Duodenal mucosa (tissue), 2 donors: ENCODE data around the gene CLEC3A.

Experiments
- H3K27ac ChIP-seq: one replicate; pipeline ENCODE4 v1.7.0; 2013; ENCODE audit warnings: low read depth, low read length
- H3K27me3 ChIP-seq, 2 donors: one replicate each; pipeline ENCODE4 v1.7.0; 2013; ENCODE audit warnings: low read length in 2 of 2, control low read depth in 1 of 2; ENCODE audit not compliant: insufficient read depth in 2 of 2, control insufficient read depth in 1 of 2
- H3K36me3 ChIP-seq, 2 donors: one replicate each; pipeline ENCODE4 v1.7.0; 2013; ENCODE audit warnings: low read length in 2 of 2, control low read depth in 1 of 2; ENCODE audit not compliant: insufficient read depth in 2 of 2, control insufficient read depth in 1 of 2
- H3K4me1 ChIP-seq, 2 donors: one replicate each; pipeline ENCODE4 v1.7.0; 2013; ENCODE audit warnings: low read length in 2 of 2, control low read depth in 1 of 2; ENCODE audit not compliant: insufficient read depth in 2 of 2, control insufficient read depth in 1 of 2
- H3K4me3 ChIP-seq, 2 donors: one replicate each; pipeline ENCODE4 v1.7.0; 2013; ENCODE audit warnings: low read length in 2 of 2, low read depth in 1 of 2
- H3K9ac ChIP-seq, 2 donors: one replicate each; pipeline ENCODE4 v1.7.0; 2013; ENCODE audit warnings: low read length in 2 of 2, low read depth in 1 of 2
- H3K9me3 ChIP-seq, 2 donors: one replicate each; pipeline ENCODE4 v1.7.0; 2013; ENCODE audit warnings: low read length in 2 of 2, control low read depth in 1 of 2; ENCODE audit not compliant: control insufficient read depth in 1 of 2

The CLEC3A gene

DNA sequence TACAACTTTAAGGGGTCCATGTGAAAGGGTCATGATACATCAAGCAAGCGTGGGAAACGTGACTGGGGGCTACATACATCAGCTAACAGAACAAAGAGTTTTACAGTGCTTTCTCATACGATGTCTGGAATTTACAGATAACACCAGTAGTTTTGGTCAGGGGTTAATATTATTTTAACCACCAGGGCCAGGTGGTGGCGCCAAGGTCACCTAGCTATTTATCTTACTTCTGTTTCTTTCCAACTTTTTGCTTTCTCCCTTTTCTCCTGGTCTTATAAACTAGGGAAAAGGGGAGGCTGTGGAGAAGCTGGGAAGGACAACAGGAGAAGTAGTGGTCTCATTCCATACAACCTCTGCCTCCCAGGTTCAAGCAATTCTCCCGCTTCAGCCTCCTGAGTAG is 37.9 kb downstream of the CLEC3A start:
- Histone ChIP-seq H3K27me3 (peaks cover 0 to 5% of the 10 kb centered on the region in 2 donors), H3K9ac (no peak overlapping the region), H3K36me3 (no peaks in the 10 kb centered on the region), H3K4me3 (no peak overlapping the region), H3K9me3 (no peaks in the 10 kb centered on the region), H3K27ac (no peak overlapping the region), H3K4me1 (no peaks in the 10 kb centered on the region)

DNA sequence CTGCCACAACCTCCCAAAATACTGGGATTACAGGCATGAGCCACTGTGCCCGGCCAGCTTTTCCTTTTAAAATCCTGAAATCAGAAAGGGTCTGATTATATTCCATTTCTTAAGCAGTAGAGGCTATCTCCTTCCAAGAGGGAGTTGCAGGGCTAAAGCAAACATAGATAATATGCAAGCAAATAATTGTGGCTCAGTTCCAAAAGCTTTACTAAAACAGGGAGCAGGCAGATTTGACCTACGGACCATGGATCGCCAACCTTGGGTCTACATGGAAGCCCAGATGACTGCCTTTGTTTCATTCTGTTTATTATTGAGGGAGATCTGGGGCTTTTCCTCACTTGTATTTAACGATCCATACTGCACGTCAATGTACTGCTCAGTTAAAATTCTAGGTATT is 38.5 kb downstream of the CLEC3A start:
- H3K27me3 ChIP-seq, result peaks cover 0 to 4% of the 10 kb centered on the region in 2 donors
- H3K4me1 ChIP-seq, result no peaks in the 10 kb centered on the region
- no peak overlapping the region for H3K9ac ChIP-seq
- H3K4me3 ChIP-seq, result no peak overlapping the region
- no peak overlapping the region for H3K27ac ChIP-seq
- no peaks in the 10 kb centered on the region for H3K9me3 ChIP-seq
- H3K36me3 ChIP-seq, result no peaks in the 10 kb centered on the region

DNA sequence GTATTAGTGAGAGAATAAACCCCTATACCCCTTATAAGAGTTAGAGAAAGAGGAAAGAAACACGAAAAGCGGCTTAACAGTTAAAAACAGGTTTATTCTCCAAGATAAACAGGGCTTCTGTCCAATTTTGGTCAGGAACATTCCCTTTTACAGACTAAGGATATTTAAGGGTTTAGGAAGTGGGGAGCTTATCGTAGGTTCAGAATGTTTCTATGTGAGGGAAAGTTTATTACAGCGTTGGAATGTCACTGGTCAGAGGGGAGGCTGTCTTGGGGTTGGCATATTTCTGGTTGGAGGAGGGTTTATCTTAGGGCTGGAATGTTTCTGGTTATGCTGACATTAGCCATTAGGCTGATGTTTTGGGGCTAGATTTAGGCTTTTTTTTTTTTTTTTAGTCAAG is 43.0 kb downstream of the CLEC3A start:
- Histone ChIP-seq H3K4me1 (no peaks in the 10 kb centered on the region), H3K4me3 (no peak overlapping the region), H3K9me3 (no peaks in the 10 kb centered on the region), H3K27me3 (no peaks in the 10 kb centered on the region), H3K27ac (no peak overlapping the region), H3K9ac (no peak overlapping the region), H3K36me3 (no peaks in the 10 kb centered on the region)

DNA sequence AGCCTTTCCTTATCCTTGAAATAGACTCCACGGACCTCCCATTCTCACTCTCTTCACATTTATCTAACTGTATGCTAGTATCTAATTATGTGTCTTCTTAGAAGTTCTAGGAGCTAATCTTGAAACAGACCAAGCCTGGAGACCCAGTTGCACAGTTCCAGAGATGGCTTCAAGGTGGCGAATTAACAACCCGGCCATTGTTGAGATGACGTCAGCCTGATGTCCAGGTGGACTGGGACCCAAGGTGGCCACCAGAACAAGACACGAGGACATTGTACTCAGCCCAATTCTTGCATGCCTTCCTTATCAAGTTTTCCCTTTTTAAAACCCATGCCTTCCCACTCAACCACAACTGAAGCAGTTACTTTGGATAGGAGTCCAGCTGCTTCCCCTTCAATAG is 47.6 kb downstream of the CLEC3A start:
- Histone ChIP-seq H3K9me3 (no peaks in the 10 kb centered on the region), H3K4me3 (no peak overlapping the region), H3K9ac (no peak overlapping the region), H3K27me3 (no peaks in the 10 kb centered on the region), H3K4me1 (no peaks in the 10 kb centered on the region), H3K27ac (no peak overlapping the region), H3K36me3 (no peaks in the 10 kb centered on the region)

DNA sequence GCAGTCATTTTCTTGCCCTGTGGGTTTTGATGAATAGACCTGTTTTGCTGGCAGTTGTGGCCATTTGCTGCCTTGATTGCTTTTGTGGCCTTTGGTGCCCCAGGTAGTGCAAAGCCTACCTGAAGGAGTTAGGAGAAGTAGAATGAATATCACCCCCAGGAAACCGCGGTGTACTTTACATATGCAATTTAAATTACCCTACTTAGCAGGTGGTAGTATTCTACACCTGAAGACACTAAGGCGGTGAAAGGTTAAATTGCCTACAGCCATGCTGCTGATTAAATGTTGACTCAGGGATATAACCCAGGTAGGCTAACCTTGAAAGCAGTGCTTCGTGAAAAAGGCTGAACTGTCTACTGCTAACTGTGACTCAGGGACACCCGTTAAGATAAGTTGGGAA is 49.9 kb downstream of the CLEC3A start:
- no peaks in the 10 kb centered on the region for H3K9me3 ChIP-seq
- H3K36me3 ChIP-seq, result no peaks in the 10 kb centered on the region
- no peak overlapping the region for H3K4me3 ChIP-seq
- H3K9ac ChIP-seq, result no peak overlapping the region
- no peak overlapping the region for H3K27ac ChIP-seq
- no peaks in the 10 kb centered on the region for H3K4me1 ChIP-seq
- H3K27me3 ChIP-seq, result no peaks in the 10 kb centered on the region

DNA sequence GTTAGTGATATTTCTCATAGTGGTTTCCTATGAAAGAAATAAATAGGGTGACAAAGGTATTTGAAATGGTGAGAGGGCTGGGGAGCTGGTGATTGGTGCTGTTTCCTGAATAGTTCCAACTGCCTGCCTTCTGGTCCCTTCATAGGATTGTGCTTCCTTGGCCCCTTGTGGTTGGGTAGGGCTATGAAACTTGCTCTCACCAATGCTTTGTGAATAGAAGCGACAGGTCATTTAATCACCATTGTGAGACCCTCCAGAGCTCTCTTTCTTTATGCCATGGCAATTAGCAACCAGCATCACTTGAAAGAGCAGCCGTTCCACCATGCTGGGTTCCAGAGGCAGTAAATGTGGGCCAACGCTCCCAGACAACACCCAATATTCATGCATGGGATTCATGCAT is 53.5 kb downstream of the CLEC3A start:
- Histone ChIP-seq H3K9ac (no peak overlapping the region), H3K27ac (no peak overlapping the region), H3K27me3 (no peaks in the 10 kb centered on the region), H3K36me3 (no peaks in the 10 kb centered on the region), H3K4me1 (no peaks in the 10 kb centered on the region), H3K4me3 (no peak overlapping the region), H3K9me3 (no peaks in the 10 kb centered on the region)

DNA sequence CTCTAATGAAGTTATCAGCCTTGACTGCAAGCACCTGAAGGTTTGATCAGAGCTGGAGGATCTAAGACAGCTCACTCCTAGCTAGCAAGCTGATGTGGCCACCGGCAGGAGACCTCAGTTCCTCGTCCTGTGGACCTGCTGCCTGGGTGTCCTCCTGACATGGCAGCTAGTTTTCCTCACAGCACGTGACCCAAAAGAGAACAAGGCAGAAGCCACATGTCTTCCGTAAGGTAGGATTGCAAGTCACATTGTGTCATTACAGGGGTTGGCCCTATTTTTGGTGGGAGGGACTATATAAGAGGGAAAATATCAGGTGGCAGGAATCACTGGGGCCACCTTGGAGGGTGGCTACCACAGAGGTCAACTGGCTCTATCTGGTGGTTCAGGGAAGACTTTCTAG is 59.0 kb downstream of the CLEC3A start:
- Histone ChIP-seq H3K4me1 (no peaks in the 10 kb centered on the region), H3K9me3 (no peaks in the 10 kb centered on the region), H3K27me3 (no peaks in the 10 kb centered on the region), H3K9ac (no peak overlapping the region), H3K36me3 (no peaks in the 10 kb centered on the region), H3K4me3 (no peak overlapping the region), H3K27ac (no peak overlapping the region)
